Prostate gland (tissue), 2 donors: ENCODE measurements around the gene SLAMF6. TPM values are rescaled to one million over a fixed set of nuclear protein-coding genes. Genes with fewer than 3 reads are reported as not detected.

Source experiments
- DNase-seq: peaks from one replicate; pipeline ENCODE4 v3.0.0-alpha.2; 2019; ENCODE audit warnings: low spot score
- H3K27ac ChIP-seq, 2 donors: fragments of 200-600 bp; sonication (generic); 2 replicates each; pipeline ENCODE4 v1.5.1; 2017 to 2019
- H3K27me3 ChIP-seq: fragments of 200-600 bp; sonication (generic); replicated peaks from 2 replicates; pipeline ENCODE4 v1.5.1; 2019; ENCODE audit not compliant: insufficient read depth
- H3K36me3 ChIP-seq, 2 donors: fragments of 200-600 bp; sonication (generic); 1 replicate in 1 of 2; 2 replicates in 1 of 2; pipeline versions ENCODE4 v1.5.1 to v1.8.1; 2017 to 2019
- H3K4me1 ChIP-seq: fragments of 200-600 bp; sonication (generic); replicated peaks from 2 replicates; pipeline ENCODE4 v1.5.1; 2019
- H3K4me3 ChIP-seq, 2 donors: fragments of 200-600 bp; sonication (generic); 2 replicates each; pipeline ENCODE4 v1.5.1; 2017 to 2019
- H3K9me3 ChIP-seq: fragments of 200-600 bp; sonication (generic); 2 replicates; pipeline ENCODE4 v1.5.1; 2017
- CTCF ChIP-seq, 4 experiments: fragments of 200-600 bp in 2 of 4; fragments of 450-650 bp in 2 of 4; sonication (generic) in 2 of 4; IDR thresholded peaks; 1 replicate in 3 of 4; 2 replicates in 1 of 4; pipeline ENCODE4 v1.5.1; 2016 to 2019; ENCODE audit warnings: antibody characterized with exemption in 4 of 4, mild to moderate bottlenecking in 2 of 4, moderate library complexity in 2 of 4
- POLR2A ChIP-seq: fragments of 450-650 bp; IDR thresholded peaks from one replicate; pipeline ENCODE4 v1.6.1; 2016; ENCODE audit warnings: antibody characterized with exemption, mild to moderate bottlenecking
- POLR2AphosphoS5 ChIP-seq: sonication (generic); formaldehyde crosslinking; IDR thresholded peaks from one replicate; pipeline ENCODE4 v1.6.1; 2017; ENCODE audit warnings: antibody characterized with exemption
- WGBS: methylation state at CpG from one replicate; pipeline ENCODE4 v1.1.5; 2018; 5-methylcytosine and 5-hydroxymethylcytosine counted together
- intact Hi-C: fragments of 100-400 bp; cut with DNase I; formaldehyde crosslinking; loops from one replicate; pipeline ENCODE4 v1.14.2; 2022
- total RNA-seq, 2 donors: library from RNA; depleted of rRNA; stranded (reverse); fragments of >200 nt; gene quantifications; one replicate each; pipeline ENCODE4 v1.1.0, GENCODE V29; 2016

Gene SLAMF6
- total RNA-seq, 2 donors from 2014 or later = 0.64 to 1.4 TPM

- DNase-seq = no peak
- H3K36me3 ChIP-seq = no peaks in the 10 kb centered on the region
- H3K4me3 ChIP-seq = no peak overlapping the region
- no peaks in the 10 kb centered on the region for H3K27me3 ChIP-seq
- WGBS = 60% methylated on average over 4 of the region's 4 CpGs
- TF ChIP-seq POLR2AphosphoS5 = no peak
- TF ChIP-seq POLR2A = no peak
- TF ChIP-seq CTCF (IDR thresholded peaks at IDR 0.05) = no peak
- intact Hi-C loops = no loop called here
- H3K27ac ChIP-seq = no peak overlapping the region
- H3K9me3 ChIP-seq = no peaks in the 10 kb centered on the region
- no peaks in the 10 kb centered on the region for H3K4me1 ChIP-seq
Measured at GRCh38 chr1:160437432-160438316, 85.4 kb downstream of the SLAMF6 start.

- no peak for DNase-seq
- H3K4me1 ChIP-seq = no peaks in the 10 kb centered on the region
- H3K27ac ChIP-seq = no peak overlapping the region
- H3K27me3 ChIP-seq = no peaks in the 10 kb centered on the region
- no peaks in the 10 kb centered on the region for H3K36me3 ChIP-seq
- no peaks in the 10 kb centered on the region for H3K9me3 ChIP-seq
- TF ChIP-seq CTCF (IDR thresholded peaks at IDR 0.05) = no peak
- no peak for TF ChIP-seq POLR2A
- no peak for TF ChIP-seq POLR2AphosphoS5
- no peak overlapping the region for H3K4me3 ChIP-seq
- WGBS = 77% methylated on average over 2 of the region's 2 CpGs
- intact Hi-C loops = no loop called here
Measured at GRCh38 chr1:160436966-160437365, 86.1 kb downstream of the SLAMF6 start.

Other genes starting within 250 kb of the SLAMF6 start
- 10 to 100 TPM; 49.6 to 61.0 TPM for gene PEX19, start 238.1 kb downstream of the SLAMF6 start, total RNA-seq
- 100 to 1,000 TPM; 123 to 129 TPM for gene COPA, start 180.0 kb downstream of the SLAMF6 start, total RNA-seq
- gene NCSTN, start 179.9 kb downstream of the SLAMF6 start, total RNA-seq = 100 to 1,000 TPM in 1 of 2 donors, 10 to 100 TPM in 1; 81.2 to 117 TPM
- not detected for gene NHLH1, start 156.2 kb downstream of the SLAMF6 start, total RNA-seq
- 10 to 100 TPM in 1 of 2 donors, 1 to 10 TPM in 1; 9.7 to 13.6 TPM for gene VANGL2, start 122.7 kb downstream of the SLAMF6 start, total RNA-seq
- 1 to 10 TPM; 1.2 to 6.7 TPM for gene CD84, start 56.2 kb upstream of the SLAMF6 start, total RNA-seq
- under 1 TPM; 0.17 to 0.36 TPM for gene SLAMF1, start 123.8 kb upstream of the SLAMF6 start, total RNA-seq
- gene CD48, start 188.6 kb upstream of the SLAMF6 start, total RNA-seq = 1 to 10 TPM; 3.0 to 4.7 TPM
- under 1 TPM; 0.14 to 0.51 TPM for gene SLAMF7, start 216.0 kb upstream of the SLAMF6 start, total RNA-seq